GM23338 (cell line): ENCODE results near the gene KIAA1671. TPM values are rescaled to one million over a fixed set of nuclear protein-coding genes. Genes with fewer than 3 reads are reported as not detected.

Experiments
- ATAC-seq: fragments of 200-7000 bp; cut with Tn5 transposase; 3 replicates; pipeline ENCODE4 v1.9.1; 2020
- DNase-seq: peaks from one replicate; pipeline ENCODE4 v3.0.0-alpha.2; 2015; ENCODE audit warnings: low spot score
- H2AFZ ChIP-seq: fragments of 200-600 bp; sonication (generic); 2 replicates; pipeline ENCODE4 v1.8.0; 2016; ENCODE audit warnings: antibody characterized with exemption, mild to moderate bottlenecking, moderate library complexity
- H3F3A ChIP-seq: fragments of 200-600 bp; sonication (generic); replicated peaks from 2 replicates; pipeline ENCODE4 v1.8.0; 2017; ENCODE audit warnings: antibody characterized with exemption, mixed run types, low read depth
- H3K27ac ChIP-seq: fragments of 200-600 bp; sonication (generic); 2 replicates; pipeline ENCODE4 v1.6.1; 2016; ENCODE audit warnings: low read depth
- H3K27me3 ChIP-seq: fragments of 200-600 bp; sonication (generic); 2 replicates; pipeline ENCODE4 v1.8.0; 2016; ENCODE audit warnings: mild to moderate bottlenecking, mixed run types, moderate library complexity; ENCODE audit not compliant: insufficient read depth
- H3K36me3 ChIP-seq: fragments of 200-600 bp; sonication (generic); 2 replicates; pipeline ENCODE4 v1.8.0; 2016; ENCODE audit warnings: mild to moderate bottlenecking; ENCODE audit not compliant: insufficient read depth
- H3K4me1 ChIP-seq: fragments of 200-600 bp; sonication (generic); 2 replicates; pipeline ENCODE4 v1.8.0; 2016; ENCODE audit warnings: mild to moderate bottlenecking, moderate library complexity; ENCODE audit not compliant: insufficient read depth
- H3K4me2 ChIP-seq: fragments of 200-600 bp; sonication (generic); 2 replicates; pipeline ENCODE4 v1.7.1; 2017; ENCODE audit warnings: mixed run types
- H3K4me3 ChIP-seq: fragments of 200-600 bp; sonication (generic); 2 replicates; pipeline ENCODE4 v1.6.1; 2016; ENCODE audit warnings: mixed run types
- H3K79me2 ChIP-seq: fragments of 200-600 bp; sonication (generic); replicated peaks from 2 replicates; pipeline ENCODE4 v1.8.0; 2017; ENCODE audit warnings: mild to moderate bottlenecking; ENCODE audit not compliant: insufficient read depth
- H3K9me2 ChIP-seq: fragments of 200-600 bp; sonication (generic); 2 replicates; pipeline ENCODE4 v1.8.0; 2017; ENCODE audit not compliant: insufficient read depth
- H4K20me1 ChIP-seq: fragments of 200-600 bp; sonication (generic); replicated peaks from 2 replicates; pipeline ENCODE4 v1.8.0; 2017; ENCODE audit warnings: mild to moderate bottlenecking; ENCODE audit not compliant: insufficient read depth
- H3K27ac Mint-ChIP-seq: 2 replicates; pipeline ENCODE4 v1.8.0; 2020; ENCODE audit warnings: inconsistent platforms, mild to moderate bottlenecking, moderate library complexity, mixed read lengths
- H3K27me3 Mint-ChIP-seq: 3 replicates; pipeline ENCODE4 v1.8.0; 2022; ENCODE audit warnings: low read depth, mild to moderate bottlenecking, moderate library complexity, mixed read lengths, inconsistent platforms; ENCODE audit not compliant: insufficient read depth, poor library complexity
- H3K36me3 Mint-ChIP-seq: 3 replicates; pipeline ENCODE4 v1.8.0; 2021; ENCODE audit warnings: low read depth, mild to moderate bottlenecking, inconsistent platforms, moderate library complexity, mixed read lengths
- H3K4me1 Mint-ChIP-seq: 3 replicates; pipeline ENCODE4 v1.8.0; 2020; ENCODE audit warnings: mild to moderate bottlenecking, inconsistent platforms, mixed read lengths
- H3K4me3 Mint-ChIP-seq: 3 replicates; pipeline ENCODE4 v1.8.0; 2021; ENCODE audit warnings: moderate library complexity, mild to moderate bottlenecking, inconsistent platforms, mixed read lengths
- H3K9me3 Mint-ChIP-seq: 3 replicates; pipeline ENCODE4 v1.8.0; 2020; ENCODE audit warnings: moderate library complexity, mild to moderate bottlenecking, inconsistent platforms, mixed read lengths
- CREB1 ChIP-seq: fragments of 250-450 bp; sonication (Bioruptor Pico); IDR thresholded peaks from 2 replicates; pipeline ENCODE4 v1.5.0; 2020; ENCODE audit warnings: low read depth, mild to moderate bottlenecking, moderate library complexity
- CTCF ChIP-seq, 2 experiments: fragments of 200-600 bp in 1 of 2; sonication (generic) in 1 of 2; conservative IDR thresholded peaks; 2 replicates each; pipeline versions ENCODE4 v1.5.1 to v1.6.1; 2016 to 2017; ENCODE audit warnings: antibody characterized with exemption in 2 of 2, low read depth in 2 of 2, mild to moderate bottlenecking in 2 of 2, moderate library complexity in 1 of 2
- EZH2 ChIP-seq: fragments of 200-600 bp; sonication (generic); IDR thresholded peaks from one replicate; pipeline ENCODE4 v1.8.0; 2017; ENCODE audit warnings: antibody characterized with exemption, mild to moderate bottlenecking, low read depth; ENCODE audit not compliant: unreplicated experiment
- EZH2phosphoT487 ChIP-seq: fragments of 200-600 bp; sonication (generic); IDR thresholded peaks from one replicate; pipeline ENCODE4 v1.8.1; 2018; ENCODE audit warnings: antibody characterized with exemption; ENCODE audit not compliant: unreplicated experiment
- POLR2AphosphoS5 ChIP-seq: IDR thresholded peaks from 2 replicates; pipeline ENCODE4 v1.6.1; 2016; ENCODE audit warnings: antibody characterized with exemption, low read depth
- REST ChIP-seq: IDR thresholded peaks from one replicate; pipeline ENCODE4 v1.6.1; 2018; ENCODE audit warnings: antibody characterized with exemption; ENCODE audit not compliant: unreplicated experiment
- ZNF114 ChIP-seq: fragments of 250-450 bp; sonication (Bioruptor Pico); IDR thresholded peaks from 2 replicates; pipeline ENCODE4 v1.5.0; 2020; ENCODE audit warnings: mild to moderate bottlenecking, moderate library complexity
- ZNF331 ChIP-seq: fragments of 250-450 bp; sonication (Bioruptor Pico); IDR thresholded peaks from 2 replicates; pipeline ENCODE4 v1.5.0; 2020; ENCODE audit warnings: low read depth, mild to moderate bottlenecking, moderate library complexity
- ZNF462 ChIP-seq: fragments of 250-450 bp; sonication (Bioruptor Pico); IDR thresholded peaks from 2 replicates; pipeline ENCODE4 v1.5.0; 2020; ENCODE audit warnings: mild to moderate bottlenecking, moderate library complexity
- polyA plus RNA-seq: library from polyadenylated mRNA; unstranded; fragments of >200 nt; fragmentation: Nextera tagmentation; extraction: Ambion mirVana; gene quantifications from 2 replicates; pipeline ENCODE4 v1.2.1, GENCODE V29; 2016
- total RNA-seq: library from RNA; depleted of rRNA; stranded (reverse); fragments of >200 nt; shearing (Covaris generic); gene quantifications from 2 replicates; pipeline ENCODE4 v1.2.3, GENCODE V29; 2014

The KIAA1671 gene
- total and polyA plus RNA-seq, 2 experiments from 2014 or later, result 6.1 to 27.2 TPM

GRCh38 chr22:24977370-24978221, 25.1 kb downstream of the KIAA1671 start:
- H3K27ac Mint-ChIP-seq, result peak overlapping the region; percentile 66
- no peaks in the 10 kb centered on the region for H3K9me3 Mint-ChIP-seq
- H3K4me1 ChIP-seq, result peaks cover 22% of the 10 kb centered on the region
- H3K36me3 Mint-ChIP-seq, result peaks cover 2% of the 10 kb centered on the region; the same call in 1 of the 3 replicates
- no peak for DNase-seq
- TF ChIP-seq EZH2phosphoT487 (no peak), CTCF (conservative IDR thresholded peaks at IDR 0.05; ENCODE audit: low read depth in 2 of 2) (no peak)
- H3K4me3 ChIP-seq, result no peak overlapping the region
- no peak overlapping the region for H3K4me2 ChIP-seq
- no peaks in the 10 kb centered on the region for H3F3A ChIP-seq
- H4K20me1 ChIP-seq, result no peaks in the 10 kb centered on the region; the same call in 1 of the 2 replicates
- no peaks in the 10 kb centered on the region for H3K9me2 ChIP-seq
- peaks cover 23% of the 10 kb centered on the region for H3K27me3 Mint-ChIP-seq
- peaks cover 32% of the 10 kb centered on the region for H3K4me1 Mint-ChIP-seq
- H2AFZ ChIP-seq, result no peak overlapping the region
- H3K27me3 ChIP-seq, result no peaks in the 10 kb centered on the region
- ATAC-seq, result peak; percentile 52
- peak overlapping the region; percentile 59; the same call in 1 of the 2 replicates for H3K27ac ChIP-seq
- H3K36me3 ChIP-seq, result no peaks in the 10 kb centered on the region
- H3K79me2 ChIP-seq, result peaks cover 33% of the 10 kb centered on the region
- H3K4me3 Mint-ChIP-seq, result no peak overlapping the region

- Mint-ChIP-seq H3K4me1 (peaks cover 34% of the 10 kb centered on the region), H3K9me3 (no peaks in the 10 kb centered on the region), H3K36me3 (peaks cover 2% of the 10 kb centered on the region; the same call in 1 of the 3 replicates), H3K27me3 (peaks cover 23% of the 10 kb centered on the region), H3K27ac (peak overlapping the region; percentile 66; the same call in 1 of the 2 replicates), H3K4me3 (no peak overlapping the region; the same call in 2 of the 3 replicates)
- Histone ChIP-seq H3K27me3 (no peaks in the 10 kb centered on the region), H3K79me2 (peaks cover 39% of the 10 kb centered on the region), H3K9me2 (no peaks in the 10 kb centered on the region), H3K4me3 (no peak overlapping the region), H4K20me1 (no peaks in the 10 kb centered on the region; the same call in 1 of the 2 replicates), H2AFZ (no peak overlapping the region), H3K4me1 (peaks cover 22% of the 10 kb centered on the region), H3K36me3 (no peaks in the 10 kb centered on the region), H3K27ac (peak overlapping the region; percentile 14; the same call in 1 of the 2 replicates), H3K4me2 (no peak overlapping the region), H3F3A (no peaks in the 10 kb centered on the region)
- DNase-seq (no peak), ATAC-seq (no peak)
- TF ChIP-seq ZNF331 (CRISPR knock-in tag) (no peak), ZNF462 (CRISPR knock-in tag) (no peak), EZH2 (no peak), ZNF114 (CRISPR knock-in tag) (no peak), POLR2AphosphoS5 (no peak), CREB1 (CRISPR knock-in tag) (no peak), REST (no peak)
Measured at GRCh38 chr22:24978308-24978707, 25.8 kb downstream of the KIAA1671 start.
